ENCODE measurements around the gene AJM1.

DNA sequence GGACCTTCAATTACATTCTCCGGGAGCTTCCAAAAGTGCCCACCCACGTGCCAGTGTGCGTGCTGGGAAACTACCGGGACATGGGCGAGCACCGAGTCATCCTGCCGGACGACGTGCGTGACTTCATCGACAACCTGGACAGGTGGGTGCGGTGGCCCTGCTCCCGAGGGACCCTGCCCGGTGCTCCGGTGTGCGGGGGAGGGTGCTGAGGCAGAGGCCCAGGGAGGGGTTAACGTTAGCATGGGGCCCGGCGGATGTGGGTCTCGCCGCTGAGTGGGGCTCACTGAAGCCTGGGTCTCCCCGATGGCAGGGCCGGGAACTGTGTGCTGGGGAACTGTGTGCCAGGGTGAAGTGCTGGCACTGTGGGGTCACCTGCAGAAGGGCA, 10.6 kb upstream of the AJM1 start:
- no peak for TF ChIP-seq EZH2phosphoT487 (IDR thresholded peaks at IDR 0.05; ENCODE audit: borderline replicate concordance)
- TF ChIP-seq, protein P1, sequence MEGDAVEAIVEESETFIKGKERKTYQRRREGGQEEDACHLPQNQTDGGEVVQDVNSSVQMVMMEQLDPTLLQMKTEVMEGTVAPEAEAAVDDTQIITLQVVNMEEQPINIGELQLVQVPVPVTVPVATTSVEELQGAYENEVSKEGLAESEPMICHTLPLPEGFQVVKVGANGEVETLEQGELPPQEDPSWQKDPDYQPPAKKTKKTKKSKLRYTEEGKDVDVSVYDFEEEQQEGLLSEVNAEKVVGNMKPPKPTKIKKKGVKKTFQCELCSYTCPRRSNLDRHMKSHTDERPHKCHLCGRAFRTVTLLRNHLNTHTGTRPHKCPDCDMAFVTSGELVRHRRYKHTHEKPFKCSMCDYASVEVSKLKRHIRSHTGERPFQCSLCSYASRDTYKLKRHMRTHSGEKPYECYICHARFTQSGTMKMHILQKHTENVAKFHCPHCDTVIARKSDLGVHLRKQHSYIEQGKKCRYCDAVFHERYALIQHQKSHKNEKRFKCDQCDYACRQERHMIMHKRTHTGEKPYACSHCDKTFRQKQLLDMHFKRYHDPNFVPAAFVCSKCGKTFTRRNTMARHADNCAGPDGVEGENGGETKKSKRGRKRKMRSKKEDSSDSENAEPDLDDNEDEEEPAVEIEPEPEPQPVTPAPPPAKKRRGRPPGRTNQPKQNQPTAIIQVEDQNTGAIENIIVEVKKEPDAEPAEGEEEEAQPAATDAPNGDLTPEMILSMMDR (IDR thresholded peaks at IDR 0.05 in 2 of 3, conservative IDR thresholded peaks at IDR 0.05 in 1 of 3; ENCODE audit: borderline replicate concordance in 1 of 3, insufficient read depth in 1 of 3, low read depth in 2 of 3, low read length in 2 of 3) = no peak
- TF ChIP-seq, protein P2, sequence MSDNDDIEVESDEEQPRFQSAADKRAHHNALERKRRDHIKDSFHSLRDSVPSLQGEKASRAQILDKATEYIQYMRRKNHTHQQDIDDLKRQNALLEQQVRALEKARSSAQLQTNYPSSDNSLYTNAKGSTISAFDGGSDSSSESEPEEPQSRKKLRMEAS (IDR thresholded peaks at IDR 0.05) = no peak
- no peak for TF ChIP-seq POLR2AphosphoS5 (IDR thresholded peaks at IDR 0.05; ENCODE audit: low read depth, low read length)
- no peak for TF ChIP-seq POLR2A (IDR thresholded peaks at IDR 0.05; ENCODE audit: borderline replicate concordance, extremely low read depth, insufficient read depth, insufficient read length)
- TF ChIP-seq RAD21 (IDR thresholded peaks at IDR 0.05; ENCODE audit: low read depth) = no peak
- no peak for TF ChIP-seq ZNF274 (IDR thresholded peaks at IDR 0.05; ENCODE audit: low read depth, low read length)
- TF ChIP-seq ZBTB33 (IDR thresholded peaks at IDR 0.05; ENCODE audit: extremely low read depth, insufficient replicate concordance, low read length) = no peak
- no peak for TF ChIP-seq FOSL1 (IDR thresholded peaks at IDR 0.05; ENCODE audit: low read depth)
- no peak for TF ChIP-seq TCF7L2 (IDR thresholded peaks at IDR 0.05; ENCODE audit: borderline replicate concordance, extremely low read depth, insufficient read depth, insufficient read length)
- TF ChIP-seq SIN3A (IDR thresholded peaks at IDR 0.05; ENCODE audit: low read depth) = no peak
- TF ChIP-seq ELF1 (IDR thresholded peaks at IDR 0.05; ENCODE audit: borderline replicate concordance, low read depth) = no peak
- TF ChIP-seq REST (IDR thresholded peaks at IDR 0.05; ENCODE audit: low read depth) = no peak
- TF ChIP-seq YY1 (IDR thresholded peaks at IDR 0.05; ENCODE audit: extremely low read depth, insufficient replicate concordance, low read depth, low read length) = no peak
